Measurements from ENCODE around the gene PBX4. TPM values are rescaled to one million over a fixed set of nuclear protein-coding genes. Genes with fewer than 3 reads are reported as not detected.

Gene PBX4
- total RNA-seq, 1 donor from 2014 or later = 1.1 TPM

- DNase-seq (ENCODE audit: low read depth) = no peak
Observed at GRCh38 chr19:19592690-19593089, 25.8 kb downstream of the PBX4 start.

GRCh38 chr19:19591133-19591825, 27.2 kb downstream of the PBX4 start:
- peak; percentile 76 for DNase-seq (ENCODE audit: low read depth)

DNA sequence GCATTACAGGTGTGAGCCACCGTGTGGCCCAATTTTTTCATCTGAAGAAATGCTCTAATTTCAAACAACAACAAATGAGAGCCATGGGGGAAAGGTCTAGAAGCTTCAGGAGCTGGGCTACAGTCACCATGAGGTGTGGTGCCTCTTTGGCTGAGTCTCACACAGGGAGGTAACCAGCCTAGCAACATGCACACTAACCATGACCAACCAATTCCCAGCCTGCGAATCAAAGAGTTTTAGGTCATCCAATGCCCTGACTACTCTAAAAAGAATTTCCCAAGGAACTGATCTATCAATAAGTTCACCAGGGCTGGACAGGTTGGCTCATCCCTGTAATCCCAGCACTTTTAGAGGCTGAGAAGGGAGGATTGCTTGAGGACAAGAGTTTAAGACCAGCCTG, 29.9 kb downstream of the PBX4 start:
- DNase-seq (ENCODE audit: low read depth) = no peak

GRCh38 chr19:19587771-19588170, 30.7 kb downstream of the PBX4 start:
- DNase-seq (ENCODE audit: low read depth) = no peak

DNA sequence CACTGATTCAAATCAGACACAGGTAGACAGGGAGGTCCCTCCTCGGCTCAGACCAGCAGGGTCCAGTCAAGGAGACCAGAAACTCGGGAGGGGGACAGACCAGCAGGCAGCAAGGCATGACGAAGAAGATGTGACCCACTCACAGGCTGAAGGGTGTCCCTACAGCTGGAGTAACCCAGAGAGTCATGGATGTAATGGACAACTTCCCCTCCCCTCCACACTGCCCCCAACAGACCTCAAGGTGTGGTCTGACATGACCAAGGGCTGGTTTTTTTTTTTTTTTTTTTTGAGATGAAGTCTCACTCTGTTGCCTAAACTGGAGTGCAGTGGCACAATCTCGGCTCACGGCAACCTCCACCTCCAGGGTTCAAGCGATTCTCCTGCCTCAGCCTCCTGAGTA, 34.1 kb downstream of the PBX4 start:
- no peak for DNase-seq (ENCODE audit: low read depth)

DNA sequence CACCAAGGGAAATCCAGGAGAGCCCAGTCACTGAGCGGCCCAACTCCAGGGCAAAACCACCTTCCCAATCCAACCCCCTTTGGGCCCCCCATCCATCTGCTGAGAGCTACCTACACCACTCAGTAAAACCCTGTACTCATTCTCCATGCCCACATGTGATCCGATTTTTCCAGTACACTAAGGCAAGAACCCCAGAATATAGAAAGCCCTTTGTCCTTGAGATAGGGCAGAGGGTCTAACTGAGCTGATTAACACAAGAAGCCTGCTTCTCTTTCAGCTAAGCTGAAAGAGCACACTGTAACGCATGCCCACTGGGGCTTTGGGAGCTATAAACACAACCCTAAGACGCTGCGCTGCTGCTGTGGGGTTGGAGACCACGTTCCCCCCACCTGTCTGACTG, 36.0 kb downstream of the PBX4 start:
- no peak for DNase-seq (ENCODE audit: low read depth)

DNA sequence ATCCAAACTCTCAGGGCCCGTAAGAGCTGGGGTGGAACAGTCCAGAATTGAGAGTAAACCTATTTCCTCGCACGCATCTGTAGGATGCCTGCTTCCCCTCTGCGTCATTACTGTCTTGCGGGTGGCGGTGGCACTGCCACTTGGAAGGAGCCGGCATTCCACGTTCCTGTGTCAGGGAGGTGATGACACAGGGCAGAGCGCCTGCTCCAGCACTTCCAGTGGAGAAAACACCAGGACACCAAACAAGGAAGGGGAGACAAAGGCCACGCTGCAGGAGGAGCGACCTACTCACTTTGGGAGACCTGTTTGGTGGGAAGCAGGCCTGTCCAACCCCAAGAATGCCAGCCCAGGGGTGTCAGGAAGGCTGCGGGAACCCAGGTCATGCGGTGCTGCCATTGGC, 37.1 kb downstream of the PBX4 start:
- no peak for DNase-seq (ENCODE audit: low read depth)

- no peak for DNase-seq (ENCODE audit: low read depth)
Observed at GRCh38 chr19:19580418-19580817, 38.1 kb downstream of the PBX4 start.

DNA sequence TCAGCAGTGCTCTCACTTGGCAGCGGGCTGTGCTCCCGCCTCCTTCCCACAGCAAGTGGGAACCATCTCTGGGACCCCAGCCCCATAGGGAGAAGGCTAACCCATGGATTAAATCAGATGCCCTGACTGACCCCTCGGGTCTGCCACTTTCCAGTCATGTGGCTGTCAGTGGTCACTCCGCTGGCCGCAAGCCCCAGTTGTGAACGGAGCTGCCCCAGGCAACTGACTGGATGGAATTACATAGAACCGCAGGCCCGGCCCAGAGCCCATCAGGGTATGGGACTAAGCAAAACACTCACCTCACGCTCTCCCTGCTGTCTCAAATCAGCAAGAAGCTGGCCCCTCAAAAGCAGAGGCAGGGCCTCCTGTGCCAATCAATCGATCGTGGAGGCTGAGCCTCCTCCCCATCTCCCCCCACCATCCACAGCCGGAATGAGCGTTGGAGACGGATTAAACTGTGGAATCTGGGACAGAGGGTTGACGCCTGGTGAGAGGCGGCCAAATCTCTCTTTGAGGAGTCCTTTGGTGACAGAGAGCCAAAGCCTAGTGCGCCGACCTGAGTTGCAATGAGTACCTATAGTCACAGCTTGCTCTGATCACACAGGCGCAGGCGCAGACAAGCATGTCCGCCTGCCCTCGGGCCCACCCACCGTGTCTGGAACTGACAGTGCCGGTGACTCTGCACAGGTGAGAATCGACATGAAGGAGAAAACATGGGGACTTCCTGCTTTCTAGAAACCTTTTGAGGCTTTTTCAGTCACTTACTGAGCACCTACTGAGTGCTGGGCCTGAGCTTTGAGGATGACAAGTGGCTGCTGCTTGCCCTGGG, 38.7 kb downstream of the PBX4 start:
- DNase-seq (ENCODE audit: low read depth) = no peak

DNA sequence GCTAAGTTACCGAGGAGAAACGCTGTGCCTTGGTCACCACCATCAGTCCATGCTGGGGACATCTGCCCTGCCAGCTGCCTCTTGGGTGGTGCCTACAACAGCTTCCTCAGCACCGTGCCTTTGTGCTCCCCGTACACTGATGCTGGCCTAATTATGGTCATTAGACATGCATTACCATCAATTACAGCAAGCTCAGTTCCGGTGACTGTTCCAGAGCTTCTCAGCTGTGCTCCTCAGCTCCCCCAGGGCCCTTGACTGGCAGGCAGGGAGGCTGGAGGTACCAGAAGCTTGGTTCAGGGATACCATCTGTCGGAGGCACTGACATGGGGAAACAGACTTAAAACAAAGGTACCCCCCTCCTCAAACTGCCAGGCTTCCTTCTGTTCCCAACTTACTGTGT, 40.2 kb downstream of the PBX4 start:
- no peak for DNase-seq (ENCODE audit: low read depth)

- DNase-seq (ENCODE audit: low read depth) = no peak
Observed at GRCh38 chr19:19575411-19575810, 43.1 kb downstream of the PBX4 start.

GRCh38 chr19:19571071-19571786, 47.3 kb downstream of the PBX4 start:
- DNase-seq (ENCODE audit: low read depth) = no peak

GRCh38 chr19:19570571-19570970, 47.9 kb downstream of the PBX4 start:
- no peak for DNase-seq (ENCODE audit: low read depth)

GRCh38 chr19:19568802-19569756, 49.4 kb downstream of the PBX4 start:
- no peak for DNase-seq (ENCODE audit: low read depth)

GRCh38 chr19:19567391-19567790, 51.1 kb downstream of the PBX4 start:
- no peak for DNase-seq (ENCODE audit: low read depth)

GRCh38 chr19:19566306-19566705, 52.2 kb downstream of the PBX4 start:
- no peak for DNase-seq (ENCODE audit: low read depth)

- DNase-seq (ENCODE audit: low read depth) = no peak
Observed at GRCh38 chr19:19563348-19563848, 55.1 kb downstream of the PBX4 start.

- no peak for DNase-seq (ENCODE audit: low read depth)
Observed at GRCh38 chr19:19562665-19563347, 55.7 kb downstream of the PBX4 start.

DNA sequence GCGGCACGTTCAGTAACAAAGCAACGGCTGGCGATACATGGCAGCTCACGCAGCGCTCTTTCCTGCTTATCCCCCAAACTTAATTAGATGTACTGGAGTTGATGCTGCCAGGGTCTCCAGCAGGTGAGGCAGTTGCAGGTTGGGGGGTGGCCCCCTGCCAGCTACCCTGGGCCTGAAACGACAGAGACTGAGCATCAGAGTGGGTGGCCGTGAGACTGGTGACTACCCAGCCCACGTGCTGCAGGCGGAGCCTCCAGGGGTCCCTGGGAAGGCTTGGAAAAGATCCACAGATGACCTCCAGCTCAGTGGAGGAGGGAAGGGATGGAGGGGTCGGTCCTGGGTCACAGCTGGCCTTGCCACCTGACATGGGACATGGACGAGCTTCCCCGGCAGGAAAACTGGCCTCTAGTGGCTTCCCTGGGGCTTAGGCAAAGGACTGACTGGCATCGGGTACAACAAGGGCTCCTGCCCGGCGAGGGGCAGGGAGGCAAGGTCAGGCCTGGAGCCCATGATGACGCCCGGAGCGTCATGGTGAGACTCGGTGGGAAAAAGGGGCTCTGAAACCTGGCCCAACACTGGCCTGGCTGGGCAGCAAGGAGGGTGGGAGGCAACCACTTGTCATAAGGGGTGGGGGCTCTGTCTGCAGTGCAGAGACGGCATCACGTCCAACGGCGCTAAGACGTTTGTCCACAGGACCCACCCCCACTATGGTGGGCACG, 56.4 kb downstream of the PBX4 start:
- no peak for DNase-seq (ENCODE audit: low read depth)

DNA sequence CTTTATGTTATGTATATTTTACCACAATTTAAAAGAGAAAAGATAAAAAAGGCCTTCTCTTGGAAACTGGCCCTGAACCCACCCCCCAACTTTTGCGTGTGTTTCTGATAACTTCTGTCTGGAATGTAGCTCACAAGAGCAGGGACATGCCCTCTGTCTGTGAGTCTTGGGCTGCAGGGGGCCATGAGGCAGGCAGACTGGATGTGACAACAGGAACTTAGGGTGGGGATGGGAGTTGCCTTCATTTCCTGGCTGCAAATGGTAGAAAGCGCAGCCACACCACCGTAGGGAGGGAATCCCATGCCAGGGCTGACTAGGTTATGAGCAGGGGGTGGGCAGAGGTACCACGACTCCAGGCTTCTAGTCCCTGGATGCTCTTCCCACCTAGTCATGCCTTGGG, 58.6 kb downstream of the PBX4 start:
- no peak for DNase-seq (ENCODE audit: low read depth)
